Kidney epithelial cell (primary cell): ENCODE data around the gene EIF2AK3. TPM values are rescaled to one million over a fixed set of nuclear protein-coding genes. Genes with fewer than 3 reads are reported as not detected.

Source experiments
- DNase-seq: peaks from one replicate; pipeline ENCODE4 v3.0.0-alpha.2; 2010; ENCODE audit warnings: low read depth
- H3K27me3 ChIP-seq: 2 replicates; pipeline ENCODE4 v1.6.0; 2011; ENCODE audit warnings: low read length; ENCODE audit not compliant: control insufficient read depth, insufficient read depth
- H3K36me3 ChIP-seq: 2 replicates; pipeline ENCODE4 v1.5.1; 2011; ENCODE audit warnings: low read length; ENCODE audit not compliant: control insufficient read depth, insufficient read depth
- H3K4me3 ChIP-seq: 2 replicates; pipeline ENCODE4 v1.5.1; 2011; ENCODE audit warnings: low read depth, mild to moderate bottlenecking, control low read depth, low read length
- total RNA-seq: library from RNA; depleted of rRNA; stranded (reverse); fragments of >200 nt; gene quantifications from 2 replicates; pipeline ENCODE4 v1.2.3, GENCODE V29; 2015
- TF ChIP-seq, protein P1 (sequence below): IDR thresholded peaks from 2 replicates; pipeline ENCODE4 v1.5.1; 2011; ENCODE audit warnings: mild to moderate bottlenecking, moderate library complexity, low read length, control low read depth, inconsistent platforms; ENCODE audit not compliant: insufficient read depth, poor library complexity, severe bottlenecking

The EIF2AK3 gene
- total RNA-seq, 1 donor from 2014 or later, result 11.9 TPM

GRCh38 chr2:88641330-88641729 lies 14.1 kb upstream of the EIF2AK3 start:
- H3K27me3 ChIP-seq, result no peaks in the 10 kb centered on the region
- H3K36me3 ChIP-seq, result no peaks in the 10 kb centered on the region
- TF ChIP-seq, protein P1, sequence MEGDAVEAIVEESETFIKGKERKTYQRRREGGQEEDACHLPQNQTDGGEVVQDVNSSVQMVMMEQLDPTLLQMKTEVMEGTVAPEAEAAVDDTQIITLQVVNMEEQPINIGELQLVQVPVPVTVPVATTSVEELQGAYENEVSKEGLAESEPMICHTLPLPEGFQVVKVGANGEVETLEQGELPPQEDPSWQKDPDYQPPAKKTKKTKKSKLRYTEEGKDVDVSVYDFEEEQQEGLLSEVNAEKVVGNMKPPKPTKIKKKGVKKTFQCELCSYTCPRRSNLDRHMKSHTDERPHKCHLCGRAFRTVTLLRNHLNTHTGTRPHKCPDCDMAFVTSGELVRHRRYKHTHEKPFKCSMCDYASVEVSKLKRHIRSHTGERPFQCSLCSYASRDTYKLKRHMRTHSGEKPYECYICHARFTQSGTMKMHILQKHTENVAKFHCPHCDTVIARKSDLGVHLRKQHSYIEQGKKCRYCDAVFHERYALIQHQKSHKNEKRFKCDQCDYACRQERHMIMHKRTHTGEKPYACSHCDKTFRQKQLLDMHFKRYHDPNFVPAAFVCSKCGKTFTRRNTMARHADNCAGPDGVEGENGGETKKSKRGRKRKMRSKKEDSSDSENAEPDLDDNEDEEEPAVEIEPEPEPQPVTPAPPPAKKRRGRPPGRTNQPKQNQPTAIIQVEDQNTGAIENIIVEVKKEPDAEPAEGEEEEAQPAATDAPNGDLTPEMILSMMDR, result no peak
- H3K4me3 ChIP-seq, result no peak overlapping the region
- no peak for DNase-seq

- no peak overlapping the region for H3K4me3 ChIP-seq
- no peaks in the 10 kb centered on the region for H3K27me3 ChIP-seq
- TF ChIP-seq, protein P1, result no peak
- no peak for DNase-seq
- no peaks in the 10 kb centered on the region for H3K36me3 ChIP-seq
Observed at GRCh38 chr2:88639865-88640264, 12.6 kb upstream of the EIF2AK3 start.

DNA sequence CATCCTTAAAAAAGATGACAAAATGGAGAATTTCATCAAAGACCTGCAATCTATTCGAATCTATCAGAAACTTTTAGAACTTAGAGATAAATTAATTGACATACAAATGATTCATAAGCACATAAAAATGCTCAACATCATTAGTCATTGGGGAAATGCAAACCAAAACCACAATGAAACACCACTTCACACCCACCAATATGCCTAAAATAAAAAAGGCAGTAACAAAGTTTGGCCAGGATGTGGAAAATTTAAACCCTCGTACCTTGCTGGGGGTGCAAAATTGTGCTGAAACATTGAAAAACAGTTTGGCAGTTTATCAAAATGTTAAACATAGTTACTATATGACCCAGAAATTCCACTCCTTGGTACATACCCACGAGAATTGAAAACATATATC lies 11.5 kb upstream of the EIF2AK3 start:
- TF ChIP-seq, protein P1, result no peak
- Histone ChIP-seq H3K4me3 (no peak overlapping the region), H3K36me3 (no peaks in the 10 kb centered on the region), H3K27me3 (no peaks in the 10 kb centered on the region)
- no peak for DNase-seq

- Histone ChIP-seq H3K4me3 (no peak overlapping the region), H3K36me3 (no peaks in the 10 kb centered on the region), H3K27me3 (no peaks in the 10 kb centered on the region)
- TF ChIP-seq, protein P1, result no peak
- no peak for DNase-seq
Observed at GRCh38 chr2:88638123-88638650, 10.9 kb upstream of the EIF2AK3 start.

DNA sequence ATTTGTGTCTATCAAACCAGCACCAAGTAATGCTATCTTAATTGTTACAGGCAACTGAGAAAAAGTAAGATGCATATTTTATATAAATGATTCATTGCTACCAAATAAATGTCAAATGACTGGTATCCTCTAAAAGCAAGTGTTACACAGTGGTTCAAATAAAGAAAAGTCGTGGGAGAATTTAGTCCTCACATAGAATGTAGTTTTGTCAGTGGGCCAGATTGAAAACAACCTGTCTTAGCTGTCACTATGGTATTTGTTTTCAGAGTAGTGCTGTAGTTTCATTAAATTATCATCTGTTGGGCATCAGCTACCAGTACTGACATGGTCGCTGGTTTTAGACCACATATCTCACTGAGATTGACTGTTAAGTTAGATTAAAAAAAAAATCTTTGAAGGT lies 10.2 kb upstream of the EIF2AK3 start:
- no peak for DNase-seq
- Histone ChIP-seq H3K27me3 (no peaks in the 10 kb centered on the region), H3K36me3 (no peaks in the 10 kb centered on the region), H3K4me3 (no peak overlapping the region)
- TF ChIP-seq, protein P1, result no peak

DNA sequence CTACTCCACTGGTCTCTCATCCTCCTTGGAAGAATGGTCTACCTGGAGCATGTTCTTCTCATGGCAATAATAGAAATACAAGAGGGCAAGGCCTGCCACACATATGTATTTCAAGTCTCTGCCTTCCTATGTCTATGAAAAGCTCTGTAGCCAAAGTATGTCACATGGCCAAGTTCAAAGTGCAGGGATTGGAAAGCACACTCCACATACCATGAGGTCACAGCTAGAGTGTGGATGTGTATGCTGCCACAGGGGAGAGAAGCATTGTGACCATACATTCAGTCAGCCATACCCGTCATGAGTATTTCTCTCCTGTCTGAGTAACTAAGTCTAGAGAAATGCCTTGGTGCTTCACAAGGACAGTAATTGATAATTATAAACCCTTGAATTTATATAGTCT lies 8.8 kb upstream of the EIF2AK3 start:
- no peaks in the 10 kb centered on the region for H3K27me3 ChIP-seq
- no peaks in the 10 kb centered on the region for H3K36me3 ChIP-seq
- TF ChIP-seq, protein P1, result no peak
- no peak for DNase-seq
- H3K4me3 ChIP-seq, result no peak overlapping the region
